H1 (cell line): ENCODE data around the gene VPS37C. TPM values are rescaled to one million over a fixed set of nuclear protein-coding genes. Genes with fewer than 3 reads are reported as not detected.

Experiments
- CTCF ChIA-PET: fragments of 300-600 bp; sonication (Branson Sonifier 250); formaldehyde crosslinking; loops from one replicate; lab custom pipeline; 2021; ENCODE audit not compliant: partially characterized antibody; lab: Charles Lee
- POLR2A ChIA-PET: fragments of 300-600 bp; sonication (Branson Sonifier 250); formaldehyde crosslinking; loops from one replicate; lab custom pipeline; 2021; ENCODE audit warnings: inconsistent platforms; ENCODE audit not compliant: partially characterized antibody; lab: Charles Lee
- DNase-seq, 2 experiments: peaks; one replicate each; pipeline versions ENCODE4 v3.0.0 to v3.0.0-alpha.2; 2010 to 2022; ENCODE audit warnings: low spot score in 2 of 2, low read depth in 1 of 2, mixed read lengths in 1 of 2
- FAIRE-seq: peaks from 2 replicates; lab custom pipeline; 2011; peaks lifted over from hg19 to GRCh38; lab: Jason Lieb, UNC
- H2AFZ ChIP-seq: 2 replicates; pipeline ENCODE4 v1.8.1; 2012; ENCODE audit warnings: low read length, inconsistent platforms
- H2AK5ac ChIP-seq: 2 replicates; pipeline ENCODE4 v1.6.1; 2013; ENCODE audit warnings: low read depth, low read length
- H2BK120ac ChIP-seq: replicated peaks from 2 replicates; pipeline ENCODE3; 2013; ENCODE audit warnings: low read depth, low read length, inconsistent platforms
- H2BK12ac ChIP-seq: 2 replicates; pipeline ENCODE4 v1.6.1; 2013; ENCODE audit warnings: low read depth, low read length
- H2BK15ac ChIP-seq: 2 replicates; pipeline ENCODE4 v1.6.1; 2013; ENCODE audit warnings: low read length
- H2BK20ac ChIP-seq: 2 replicates; pipeline ENCODE4 v1.6.1; 2013; ENCODE audit warnings: low read length
- H2BK5ac ChIP-seq: 2 replicates; pipeline ENCODE4 v1.6.1; 2013; ENCODE audit warnings: low read depth, low read length
- H3K14ac ChIP-seq: 2 replicates; pipeline ENCODE4 v1.6.1; 2013; ENCODE audit warnings: inconsistent platforms; ENCODE audit not compliant: insufficient read length
- H3K18ac ChIP-seq: 2 replicates; pipeline ENCODE4 v1.6.1; 2013; ENCODE audit warnings: low read length; ENCODE audit errors: extremely low read depth
- H3K23ac ChIP-seq: 2 replicates; pipeline ENCODE4 v1.6.1; 2013; ENCODE audit warnings: inconsistent platforms; ENCODE audit not compliant: insufficient read length
- H3K23me2 ChIP-seq: 2 replicates; pipeline ENCODE4 v1.6.1; 2013; ENCODE audit warnings: low read depth, low read length
- H3K27ac ChIP-seq: 2 replicates; pipeline ENCODE4 v1.6.1; 2011; ENCODE audit warnings: low read depth, low read length, inconsistent platforms
- H3K27me3 ChIP-seq, 4 experiments: replicated peaks in 1 of 4; 1 replicate in 1 of 4; 2 replicates in 3 of 4; pipeline versions ENCODE4 v1.6.1 to v1.8.1; 2011 to 2013; ENCODE audit warnings: low read length in 3 of 4, mild to moderate bottlenecking in 3 of 4, inconsistent platforms in 2 of 4, mixed read lengths in 2 of 4, moderate library complexity in 1 of 4; ENCODE audit not compliant: control insufficient read depth in 3 of 4, insufficient read depth in 3 of 4; ENCODE audit errors: extremely low read depth in 1 of 4
- H3K36me3 ChIP-seq, 4 experiments: 2 replicates each; pipeline versions ENCODE4 v1.6.1 to v1.8.1; 2011 to 2013; ENCODE audit warnings: mild to moderate bottlenecking in 4 of 4, low read length in 3 of 4, moderate library complexity in 2 of 4, control low read depth in 1 of 4, inconsistent platforms in 1 of 4; ENCODE audit not compliant: insufficient read depth in 4 of 4, control insufficient read depth in 2 of 4
- H3K4ac ChIP-seq: replicated peaks from 2 replicates; pipeline ENCODE3; 2013; ENCODE audit warnings: low read length, low read depth, mixed read lengths, inconsistent platforms; ENCODE audit not compliant: insufficient read length
- H3K4me1 ChIP-seq, 4 experiments: replicated peaks in 1 of 4; 1 replicate in 1 of 4; 2 replicates in 3 of 4; pipeline versions ENCODE4 v1.6.1 to v1.8.1; 2011 to 2013; ENCODE audit warnings: low read length in 3 of 4, inconsistent platforms in 2 of 4, mixed read lengths in 1 of 4; ENCODE audit not compliant: insufficient read depth in 4 of 4, control insufficient read depth in 3 of 4
- H3K4me2 ChIP-seq, 2 experiments: 2 replicates each; pipeline versions ENCODE4 v1.6.1 to v1.8.1; 2011 to 2013; ENCODE audit warnings: low read depth in 2 of 2, low read length in 2 of 2, control low read depth in 1 of 2, inconsistent platforms in 1 of 2, mild to moderate bottlenecking in 1 of 2; ENCODE audit not compliant: insufficient read depth in 1 of 2
- H3K4me3 ChIP-seq, 4 experiments: fragments of 200-600, 300-600 bp in 1 of 4; sonication (generic), shearing (Covaris generic), sonication (Bioruptor Twin) in 1 of 4; 2 replicates each; pipeline versions ENCODE4 v1.5.1 to v1.8.1; 2011 to 2016; ENCODE audit warnings: low read length in 4 of 4, low read depth in 3 of 4, control low read depth in 2 of 4, inconsistent platforms in 2 of 4, mild to moderate bottlenecking in 2 of 4, mixed read lengths in 1 of 4, moderate library complexity in 1 of 4; ENCODE audit not compliant: insufficient read depth in 2 of 4; ENCODE audit errors: extremely low read depth in 1 of 4
- H3K56ac ChIP-seq: replicated peaks from 2 replicates; pipeline ENCODE3; 2013; ENCODE audit warnings: low read depth, mild to moderate bottlenecking, mixed read lengths, low read length, inconsistent platforms; ENCODE audit not compliant: insufficient read length
- H3K79me1 ChIP-seq: 2 replicates; pipeline ENCODE4 v1.6.1; 2013; ENCODE audit warnings: low read depth, low read length, control low read depth
- H3K79me2 ChIP-seq, 2 experiments: 2 replicates each; pipeline versions ENCODE4 v1.6.1 to v1.8.1; 2012 to 2013; ENCODE audit warnings: low read length in 2 of 2, mild to moderate bottlenecking in 2 of 2, inconsistent platforms in 1 of 2; ENCODE audit not compliant: insufficient read depth in 2 of 2, control insufficient read depth in 1 of 2
- H3K9ac ChIP-seq, 4 experiments: replicated peaks in 1 of 4; 1 replicate in 1 of 4; 2 replicates in 3 of 4; pipeline versions ENCODE4 v1.6.1 to v1.8.1; 2011 to 2013; ENCODE audit warnings: low read depth in 3 of 4, low read length in 3 of 4, control low read depth in 2 of 4, mild to moderate bottlenecking in 2 of 4, moderate library complexity in 2 of 4, inconsistent platforms in 1 of 4; ENCODE audit errors: extremely low read depth in 1 of 4
- H3K9me3 ChIP-seq, 2 experiments: 2 replicates each; pipeline versions ENCODE4 v1.6.1 to v1.8.1; 2012 to 2013; ENCODE audit warnings: mild to moderate bottlenecking in 2 of 2, moderate library complexity in 2 of 2, control low read depth in 1 of 2, inconsistent platforms in 1 of 2, low read depth in 1 of 2, low read length in 1 of 2, mixed read lengths in 1 of 2; ENCODE audit not compliant: insufficient read depth in 2 of 2
- H4K20me1 ChIP-seq, 2 experiments: replicated peaks in 1 of 2; 2 replicates each; pipeline versions ENCODE3 to v1.8.1; 2011 to 2013; ENCODE audit warnings: inconsistent platforms in 2 of 2, low read length in 2 of 2, mild to moderate bottlenecking in 1 of 2; ENCODE audit not compliant: insufficient read depth in 2 of 2, control insufficient read depth in 1 of 2
- H4K5ac ChIP-seq: 2 replicates; pipeline ENCODE4 v1.6.1; 2013; ENCODE audit warnings: low read length, low read depth, mixed read lengths, inconsistent platforms; ENCODE audit not compliant: insufficient read length
- H4K8ac ChIP-seq: 2 replicates; pipeline ENCODE4 v1.8.0; 2013; ENCODE audit warnings: mild to moderate bottlenecking, moderate library complexity, low read length, inconsistent platforms; ENCODE audit not compliant: insufficient read depth; ENCODE audit errors: extremely low read depth
- H4K91ac ChIP-seq: replicated peaks from 2 replicates; pipeline ENCODE3; 2013; ENCODE audit warnings: low read length, mixed read lengths, inconsistent platforms; ENCODE audit not compliant: insufficient read length
- BACH1 ChIP-seq: IDR thresholded peaks from 2 replicates; pipeline ENCODE4 v1.6.1; 2012; ENCODE audit warnings: low read length, improper control_type of control experiment
- EZH2 ChIP-seq: fragments of 200-600 bp; sonication (generic); IDR thresholded peaks from 2 replicates; pipeline ENCODE4 v1.7.1; 2012; ENCODE audit warnings: low read depth, mild to moderate bottlenecking, moderate library complexity, low read length, inconsistent platforms; ENCODE audit not compliant: severe bottlenecking
- JUND ChIP-seq: IDR thresholded peaks from 2 replicates; pipeline ENCODE4 v1.6.1; 2011; ENCODE audit warnings: mild to moderate bottlenecking, improper control_type of control experiment, low read length
- MAX ChIP-seq: IDR thresholded peaks from 2 replicates; pipeline ENCODE4 v1.6.1; 2012; ENCODE audit warnings: inconsistent platforms
- NANOG ChIP-seq: IDR thresholded peaks from 2 replicates; pipeline ENCODE4 v1.6.1; 2011; ENCODE audit warnings: low read length, low read depth, mild to moderate bottlenecking, inconsistent platforms; ENCODE audit not compliant: insufficient read depth, poor library complexity, severe bottlenecking
- NRF1 ChIP-seq: IDR thresholded peaks from 2 replicates; pipeline ENCODE4 v1.6.1; 2011; ENCODE audit warnings: mild to moderate bottlenecking, low read depth, low read length, improper control_type of control experiment
- RBBP5 ChIP-seq: IDR thresholded peaks from 2 replicates; pipeline ENCODE4 v1.7.1; 2012; ENCODE audit warnings: low read depth, mild to moderate bottlenecking, inconsistent platforms, low read length, moderate library complexity, borderline replicate concordance
- SIRT6 ChIP-seq: IDR thresholded peaks from one replicate; pipeline ENCODE4 v1.7.1; 2012; ENCODE audit warnings: low read length, inconsistent platforms
- SP1 ChIP-seq: IDR thresholded peaks from 2 replicates; pipeline ENCODE4 v1.6.1; 2011; ENCODE audit warnings: low read depth, low read length
- SRF ChIP-seq: IDR thresholded peaks from 2 replicates; pipeline ENCODE4 v1.6.1; 2011; ENCODE audit warnings: mild to moderate bottlenecking, low read depth, low read length, moderate library complexity
- TBP ChIP-seq: IDR thresholded peaks from 2 replicates; pipeline ENCODE4 v1.6.1; 2011; ENCODE audit warnings: low read depth, low read length, improper control_type of control experiment
- WGBS, 2 experiments: shearing (Covaris generic) in 1 of 2; methylation state at CpG; one replicate each; pipeline versions ENCODE4 v1.1.6 to v1.1.7; 2013 to 2015; ENCODE audit warnings: low lambda C conversion rate in 2 of 2, mixed read lengths in 2 of 2, inconsistent platforms in 1 of 2, low coverage in 1 of 2, missing lambda C conversion rate in 1 of 2; ENCODE audit not compliant: insufficient replicate concordance in 2 of 2, insufficient coverage in 1 of 2, insufficient read length in 1 of 2; ENCODE audit errors: extremely low coverage in 1 of 2, missing lambda C conversion rate in 1 of 2; 5-methylcytosine and 5-hydroxymethylcytosine counted together
- polyA plus RNA-seq, 7 experiments: library from polyadenylated mRNA; depleted of rRNA in 3 of 7; stranded (reverse) in 5 of 7; unstranded in 2 of 7; fragments of >200 nt in 5 of 7; fragments of 200-250 nt in 2 of 7; gene quantifications; 1 replicate in 5 of 7; 2 replicates in 1 of 7; 4 replicates in 1 of 7; pipeline versions ENCODE4 v1.2.1 to v1.2.3, GENCODE V29; 2011 to 2013; ENCODE audit warnings: missing spikeins in 2 of 7, mixed read lengths in 2 of 7
- total RNA-seq: library from RNA; stranded (reverse); fragmentation: NEBNext Ultra II Directional; extraction: Animal tissue kit (Norgen Biotek cat#: 25700); gene quantifications from 2 replicates; pipeline ENCODE4 v1.2.1, GENCODE V29; 2021
- TF ChIP-seq, protein P1 (sequence below), 3 experiments: IDR thresholded peaks; 1 replicate in 2 of 3; 2 replicates in 1 of 3; pipeline versions ENCODE4 v1.5.1 to v1.6.1; 2011; ENCODE audit warnings: low read length in 3 of 3, mild to moderate bottlenecking in 3 of 3, inconsistent platforms in 2 of 3, low read depth in 1 of 3, moderate library complexity in 1 of 3; ENCODE audit not compliant: insufficient read depth in 1 of 3; ENCODE audit errors: control extremely low read depth in 1 of 3

Gene VPS37C
- total and polyA plus RNA-seq, 2 of the 8 experiments (the other 6 are each of a cell fraction or from before 2014, with no cell fraction given): 12.9 to 21.0 TPM

DNA sequence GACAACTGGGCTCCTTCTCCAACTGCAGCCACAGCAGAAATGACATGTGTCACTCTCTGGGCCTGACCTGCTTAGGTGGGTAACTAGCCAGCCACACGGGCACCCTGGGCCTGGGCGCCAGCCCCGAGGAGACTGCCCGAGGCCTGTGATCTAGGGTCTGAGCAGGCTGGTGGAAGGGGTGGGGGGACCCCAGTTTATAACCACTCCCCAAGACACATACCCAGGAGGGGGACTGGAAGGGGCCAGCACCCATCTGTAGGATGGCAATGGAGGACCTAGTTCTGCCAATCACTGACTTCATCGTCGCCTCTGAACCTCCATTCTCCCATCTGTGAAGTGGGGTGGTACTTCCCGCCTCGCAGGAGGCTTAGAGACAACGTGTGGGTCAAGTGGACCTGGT, 42.8 kb downstream of the VPS37C start:
- WGBS, 2 experiments: 93% methylated on average over 9 of the region's 9 CpGs; no CpG with 5 or more reads in 1 of the 2 experiments
- Histone ChIP-seq H4K91ac (no peak overlapping the region), H3K56ac (no peak overlapping the region), H3K79me2 (no peaks in the 10 kb centered on the region), H3K18ac (no peak overlapping the region), H2BK5ac (no peak overlapping the region), H2BK120ac (no peak overlapping the region), H3K23me2 (peaks cover 11% of the 10 kb centered on the region; the same call in 1 of the 2 replicates), H3K79me1 (no peaks in the 10 kb centered on the region), H3K27me3 (peaks cover 0 to 2% (median 0%) of the 10 kb centered on the region in 4 experiments; a peak in 1 of 7 replicates), H2AFZ (no peak overlapping the region), H2BK15ac (no peak overlapping the region), H2BK12ac (no peak overlapping the region), H3K14ac (no peak overlapping the region), H4K20me1 (peaks cover 0 to 3% of the 10 kb centered on the region in 2 experiments), H2AK5ac (no peak overlapping the region), H4K8ac (no peak overlapping the region), H3K4ac (no peak overlapping the region), H3K4me3 (no peak overlapping the region), H3K23ac (no peak overlapping the region), H3K4me1 (no peaks in the 10 kb centered on the region; a peak in 1 of 7 replicates), H3K27ac (no peak overlapping the region), H3K36me3 (no peaks in the 10 kb centered on the region), H3K9me3 (no peaks in the 10 kb centered on the region), H3K4me2 (no peak overlapping the region), H2BK20ac (no peak overlapping the region), H3K9ac (no peak overlapping the region), H4K5ac (no peak overlapping the region)
- DNase-seq: no peak
- CTCF ChIA-PET: interaction anchor here (0.6 to 1.7 kb wide), 7 partner anchors 11 to 342 kb away, joined by 3 to 6 read pairs (median 4); no protein-coding TSS in a partner anchor
- POLR2A ChIA-PET: interaction anchor here (1.0 kb wide), 1 partner anchor 28 kb away, joined by 3 read pairs; no protein-coding TSS in a partner anchor
- FAIRE-seq: no peak
- TF ChIP-seq NANOG: no peak
- no peak for TF ChIP-seq SP1
- no peak for TF ChIP-seq SRF
- no peak for TF ChIP-seq EZH2
- no peak for TF ChIP-seq RBBP5
- no peak for TF ChIP-seq BACH1
- TF ChIP-seq JUND: no peak
- no peak for TF ChIP-seq NRF1
- no peak for TF ChIP-seq MAX
- no peak for TF ChIP-seq TBP
- TF ChIP-seq SIRT6: no peak
- TF ChIP-seq, protein P1, sequence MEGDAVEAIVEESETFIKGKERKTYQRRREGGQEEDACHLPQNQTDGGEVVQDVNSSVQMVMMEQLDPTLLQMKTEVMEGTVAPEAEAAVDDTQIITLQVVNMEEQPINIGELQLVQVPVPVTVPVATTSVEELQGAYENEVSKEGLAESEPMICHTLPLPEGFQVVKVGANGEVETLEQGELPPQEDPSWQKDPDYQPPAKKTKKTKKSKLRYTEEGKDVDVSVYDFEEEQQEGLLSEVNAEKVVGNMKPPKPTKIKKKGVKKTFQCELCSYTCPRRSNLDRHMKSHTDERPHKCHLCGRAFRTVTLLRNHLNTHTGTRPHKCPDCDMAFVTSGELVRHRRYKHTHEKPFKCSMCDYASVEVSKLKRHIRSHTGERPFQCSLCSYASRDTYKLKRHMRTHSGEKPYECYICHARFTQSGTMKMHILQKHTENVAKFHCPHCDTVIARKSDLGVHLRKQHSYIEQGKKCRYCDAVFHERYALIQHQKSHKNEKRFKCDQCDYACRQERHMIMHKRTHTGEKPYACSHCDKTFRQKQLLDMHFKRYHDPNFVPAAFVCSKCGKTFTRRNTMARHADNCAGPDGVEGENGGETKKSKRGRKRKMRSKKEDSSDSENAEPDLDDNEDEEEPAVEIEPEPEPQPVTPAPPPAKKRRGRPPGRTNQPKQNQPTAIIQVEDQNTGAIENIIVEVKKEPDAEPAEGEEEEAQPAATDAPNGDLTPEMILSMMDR (IDR thresholded peaks at IDR 0.05; ENCODE audit: control extremely low read depth in 1 of 3, insufficient read depth in 1 of 3, low read depth in 1 of 3, low read length in 3 of 3): no peak
